HG03378 (cell line): ENCODE measurements around the gene LSR.

Experiments
- ATAC-seq: cut with Tn5 transposase; IDR thresholded peaks from one replicate; pipeline ENCODE4 v1.9.1; 2021; ENCODE audit warnings: mild to moderate bottlenecking, moderate library complexity; ENCODE audit not compliant: unreplicated experiment

LSR gene

GRCh38 chr19:35246466-35247092 is 2.2 kb upstream of the LSR start:
- ATAC-seq, result no peak

- no peak for ATAC-seq
Measured at GRCh38 chr19:35247526-35248309, 1.1 kb upstream of the LSR start.

- no peak for ATAC-seq
Measured at GRCh38 chr19:35249146-35249847, 495 bp downstream of the LSR start.

DNA sequence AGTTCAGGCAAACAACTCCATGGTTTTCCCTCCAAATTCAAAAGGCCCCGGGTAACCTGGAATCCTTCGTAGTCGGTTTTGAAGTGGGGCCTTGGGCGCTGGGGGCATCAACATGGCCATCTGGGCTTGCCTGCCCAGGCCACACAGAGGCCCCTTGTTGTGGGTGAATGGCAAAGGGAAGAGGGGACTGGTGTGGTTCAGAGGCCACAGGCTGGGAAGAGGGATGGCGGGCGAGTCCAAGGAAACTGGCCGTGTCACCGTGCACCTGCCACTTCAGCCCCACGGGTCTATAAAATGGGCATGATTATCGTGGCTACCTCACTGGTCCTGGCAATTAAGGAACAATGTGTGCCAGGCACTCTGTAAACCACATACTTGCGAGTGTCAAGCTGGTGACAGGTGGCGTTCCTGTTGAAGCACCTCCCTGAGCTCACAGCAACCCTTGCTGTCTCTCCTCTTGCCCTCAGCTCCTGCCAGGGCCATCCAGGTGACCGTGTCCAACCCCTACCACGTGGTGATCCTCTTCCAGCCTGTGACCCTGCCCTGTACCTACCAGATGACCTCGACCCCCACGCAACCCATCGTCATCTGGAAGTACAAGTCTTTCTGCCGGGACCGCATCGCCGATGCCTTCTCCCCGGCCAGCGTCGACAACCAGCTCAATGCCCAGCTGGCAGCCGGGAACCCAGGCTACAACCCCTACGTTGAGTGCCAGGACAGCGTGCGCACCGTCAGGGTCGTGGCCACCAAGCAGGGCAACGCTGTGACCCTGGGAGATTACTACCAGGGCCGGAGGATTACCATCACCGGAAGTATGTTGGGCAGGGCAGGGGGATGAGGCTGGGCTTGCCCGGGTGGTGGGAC is 1.3 kb downstream of the LSR start:
- ATAC-seq, result no peak

- no peak for ATAC-seq
Measured at GRCh38 chr19:35251456-35251855, 2.7 kb downstream of the LSR start.

GRCh38 chr19:35253316-35254286 is 4.8 kb downstream of the LSR start:
- no peak for ATAC-seq

GRCh38 chr19:35254341-35255297 is 5.8 kb downstream of the LSR start:
- ATAC-seq, result no peak

DNA sequence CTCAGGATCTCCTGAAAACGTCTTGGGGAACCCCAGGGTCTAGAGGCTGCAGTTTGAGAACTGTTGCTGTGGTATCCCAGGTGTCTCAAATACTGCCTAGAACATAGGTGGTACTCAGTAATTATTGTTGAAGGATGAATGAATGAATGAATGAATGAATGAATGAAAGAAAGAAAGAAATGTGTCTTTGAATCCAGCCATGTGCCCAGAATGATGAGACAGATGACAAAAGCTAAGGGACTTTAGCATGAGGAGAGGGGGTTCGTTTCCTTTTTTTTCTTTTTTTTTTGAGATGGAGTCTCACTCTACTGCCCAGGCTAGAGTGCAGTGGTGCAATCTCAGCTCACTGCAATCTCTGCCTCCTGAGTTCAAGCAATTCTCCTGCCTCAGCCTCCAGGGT is 7.8 kb downstream of the LSR start:
- no peak for ATAC-seq

DNA sequence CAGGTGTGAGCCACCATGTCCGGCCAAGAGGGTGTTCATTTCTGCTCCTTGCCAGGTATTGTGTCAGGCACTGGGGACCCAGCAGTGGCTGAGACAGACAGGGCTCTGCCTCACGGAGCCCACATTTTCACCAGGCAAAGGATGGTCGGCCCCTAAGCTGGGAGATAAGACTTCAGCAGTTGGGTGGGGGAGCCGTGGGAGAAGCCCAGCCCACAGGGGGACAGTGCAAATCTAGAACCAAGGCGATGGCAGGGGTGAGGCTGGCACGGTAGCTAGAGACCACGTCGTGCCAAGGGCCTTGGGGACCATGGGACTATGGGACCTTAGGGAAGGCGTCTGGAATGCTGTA is 8.3 kb downstream of the LSR start:
- ATAC-seq, result no peak

GRCh38 chr19:35260694-35261304 is 12.0 kb downstream of the LSR start:
- no peak for ATAC-seq

DNA sequence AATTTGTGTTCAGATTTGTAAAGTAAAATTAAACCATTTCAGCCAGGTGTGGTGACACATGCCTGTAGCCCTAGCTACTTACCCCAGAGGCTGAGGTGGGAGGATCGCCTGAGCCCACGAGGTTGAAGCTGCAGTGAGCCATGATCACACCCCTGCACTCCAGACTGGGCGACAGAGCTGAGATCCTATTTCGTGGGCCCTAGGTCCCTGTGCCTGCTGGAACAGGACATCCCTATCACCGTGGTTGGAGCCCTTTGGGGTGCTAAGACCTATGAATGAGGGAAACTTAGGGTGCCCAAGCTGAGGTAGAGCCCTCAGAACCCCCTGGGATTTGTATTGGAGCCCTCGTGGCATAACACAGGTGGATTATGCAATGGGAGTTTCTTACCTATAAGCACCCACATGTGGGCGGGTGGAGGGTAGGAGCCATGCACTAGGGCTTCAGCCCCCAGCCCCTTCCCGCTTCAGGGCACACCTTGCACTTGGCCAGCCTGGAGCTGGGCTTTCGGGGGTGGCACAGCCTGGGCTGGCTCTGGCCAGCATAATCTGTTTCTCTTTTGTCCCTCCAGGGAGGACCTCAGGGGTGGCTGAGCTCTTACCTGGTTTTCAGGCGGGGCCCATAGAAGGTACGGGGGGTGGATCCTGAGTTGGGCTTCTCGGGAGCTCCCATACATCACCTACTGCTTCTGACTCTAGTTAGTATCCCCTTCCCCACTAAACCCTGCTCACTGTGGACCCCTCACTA is 12.7 kb downstream of the LSR start:
- no peak for ATAC-seq

DNA sequence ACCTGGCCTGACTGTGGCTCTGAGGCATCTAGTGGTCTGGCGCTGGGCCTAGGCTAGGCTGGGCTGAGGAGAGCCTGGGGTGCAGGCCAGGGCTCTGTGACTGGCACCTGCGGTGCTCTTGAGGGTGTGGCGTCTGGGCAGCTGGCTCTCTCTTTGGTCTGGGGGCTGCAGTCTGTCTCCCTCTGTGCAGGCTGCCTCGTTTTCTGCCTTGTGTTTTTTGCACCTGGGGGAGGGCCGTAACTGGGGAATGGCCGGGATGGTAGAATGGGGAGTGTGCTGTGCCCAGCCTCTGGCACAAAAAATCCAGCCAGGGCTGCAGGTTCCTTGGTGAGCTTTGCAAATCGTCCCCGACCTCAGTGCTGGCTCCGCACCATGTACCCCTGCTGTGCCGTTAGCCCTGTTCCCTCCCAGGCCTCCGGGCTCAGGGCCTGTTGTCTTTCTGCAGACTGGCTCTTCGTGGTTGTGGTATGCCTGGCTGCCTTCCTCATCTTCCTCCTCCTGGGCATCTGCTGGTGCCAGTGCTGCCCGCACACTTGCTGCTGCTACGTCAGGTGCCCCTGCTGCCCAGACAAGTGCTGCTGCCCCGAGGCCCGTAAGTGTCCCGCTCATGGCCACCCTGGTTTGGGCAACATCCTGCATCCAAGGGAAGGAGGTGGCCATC is 13.4 kb downstream of the LSR start:
- no peak for ATAC-seq

GRCh38 chr19:35264268-35265125 is 15.7 kb downstream of the LSR start:
- ATAC-seq, result no peak

GRCh38 chr19:35265126-35265899 is 16.5 kb downstream of the LSR start:
- no peak for ATAC-seq

GRCh38 chr19:35265900-35266519 is 17.2 kb downstream of the LSR start:
- ATAC-seq, result no peak
